ENCODE results near the gene RAB7B.

DNA sequence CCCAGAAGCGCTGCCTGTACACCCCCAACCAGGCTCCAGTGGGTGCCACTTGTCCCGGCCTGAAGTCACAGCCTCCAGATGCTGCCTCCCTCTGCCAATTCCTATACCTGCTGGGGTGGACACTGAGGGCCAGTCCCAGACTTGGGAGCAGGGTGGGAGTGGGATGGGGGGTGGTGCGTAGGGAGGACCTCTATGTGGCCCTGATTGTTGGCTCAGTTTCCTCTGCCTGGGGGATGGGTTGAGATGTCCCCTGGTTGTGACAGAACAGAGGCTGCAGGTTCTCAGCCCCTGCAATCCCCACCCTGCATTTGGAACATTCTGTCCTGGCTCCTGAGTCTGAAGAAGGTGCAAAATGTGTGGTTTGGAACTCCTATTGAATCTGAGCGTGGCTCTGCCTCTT, 27.2 kb downstream of the RAB7B start:
- TF ChIP-seq, protein P1, sequence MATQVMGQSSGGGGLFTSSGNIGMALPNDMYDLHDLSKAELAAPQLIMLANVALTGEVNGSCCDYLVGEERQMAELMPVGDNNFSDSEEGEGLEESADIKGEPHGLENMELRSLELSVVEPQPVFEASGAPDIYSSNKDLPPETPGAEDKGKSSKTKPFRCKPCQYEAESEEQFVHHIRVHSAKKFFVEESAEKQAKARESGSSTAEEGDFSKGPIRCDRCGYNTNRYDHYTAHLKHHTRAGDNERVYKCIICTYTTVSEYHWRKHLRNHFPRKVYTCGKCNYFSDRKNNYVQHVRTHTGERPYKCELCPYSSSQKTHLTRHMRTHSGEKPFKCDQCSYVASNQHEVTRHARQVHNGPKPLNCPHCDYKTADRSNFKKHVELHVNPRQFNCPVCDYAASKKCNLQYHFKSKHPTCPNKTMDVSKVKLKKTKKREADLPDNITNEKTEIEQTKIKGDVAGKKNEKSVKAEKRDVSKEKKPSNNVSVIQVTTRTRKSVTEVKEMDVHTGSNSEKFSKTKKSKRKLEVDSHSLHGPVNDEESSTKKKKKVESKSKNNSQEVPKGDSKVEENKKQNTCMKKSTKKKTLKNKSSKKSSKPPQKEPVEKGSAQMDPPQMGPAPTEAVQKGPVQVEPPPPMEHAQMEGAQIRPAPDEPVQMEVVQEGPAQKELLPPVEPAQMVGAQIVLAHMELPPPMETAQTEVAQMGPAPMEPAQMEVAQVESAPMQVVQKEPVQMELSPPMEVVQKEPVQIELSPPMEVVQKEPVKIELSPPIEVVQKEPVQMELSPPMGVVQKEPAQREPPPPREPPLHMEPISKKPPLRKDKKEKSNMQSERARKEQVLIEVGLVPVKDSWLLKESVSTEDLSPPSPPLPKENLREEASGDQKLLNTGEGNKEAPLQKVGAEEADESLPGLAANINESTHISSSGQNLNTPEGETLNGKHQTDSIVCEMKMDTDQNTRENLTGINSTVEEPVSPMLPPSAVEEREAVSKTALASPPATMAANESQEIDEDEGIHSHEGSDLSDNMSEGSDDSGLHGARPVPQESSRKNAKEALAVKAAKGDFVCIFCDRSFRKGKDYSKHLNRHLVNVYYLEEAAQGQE (IDR thresholded peaks at IDR 0.05; ENCODE audit: insufficient replicate concordance, low read depth): no peak
- TF ChIP-seq, protein P2, sequence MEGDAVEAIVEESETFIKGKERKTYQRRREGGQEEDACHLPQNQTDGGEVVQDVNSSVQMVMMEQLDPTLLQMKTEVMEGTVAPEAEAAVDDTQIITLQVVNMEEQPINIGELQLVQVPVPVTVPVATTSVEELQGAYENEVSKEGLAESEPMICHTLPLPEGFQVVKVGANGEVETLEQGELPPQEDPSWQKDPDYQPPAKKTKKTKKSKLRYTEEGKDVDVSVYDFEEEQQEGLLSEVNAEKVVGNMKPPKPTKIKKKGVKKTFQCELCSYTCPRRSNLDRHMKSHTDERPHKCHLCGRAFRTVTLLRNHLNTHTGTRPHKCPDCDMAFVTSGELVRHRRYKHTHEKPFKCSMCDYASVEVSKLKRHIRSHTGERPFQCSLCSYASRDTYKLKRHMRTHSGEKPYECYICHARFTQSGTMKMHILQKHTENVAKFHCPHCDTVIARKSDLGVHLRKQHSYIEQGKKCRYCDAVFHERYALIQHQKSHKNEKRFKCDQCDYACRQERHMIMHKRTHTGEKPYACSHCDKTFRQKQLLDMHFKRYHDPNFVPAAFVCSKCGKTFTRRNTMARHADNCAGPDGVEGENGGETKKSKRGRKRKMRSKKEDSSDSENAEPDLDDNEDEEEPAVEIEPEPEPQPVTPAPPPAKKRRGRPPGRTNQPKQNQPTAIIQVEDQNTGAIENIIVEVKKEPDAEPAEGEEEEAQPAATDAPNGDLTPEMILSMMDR (IDR thresholded peaks at IDR 0.05; ENCODE audit: insufficient read depth, low read length): no peak
- no peak; the same call in 1 of the 2 replicates for TF ChIP-seq POLR2AphosphoS5 (IDR thresholded peaks at IDR 0.05; ENCODE audit: low read depth)
- no peak for TF ChIP-seq GABPA (IDR thresholded peaks at IDR 0.05; ENCODE audit: low read depth)

Measured in HL-60 (cell line).